HTERT RPE-1 (cell line): ENCODE results near the gene MLYCD.

ENCODE experiments used
- in situ Hi-C: fragments of 300-500 bp; cut with MboI; formaldehyde crosslinking; loops from 4 replicates; pipeline ENCODE4 v1.14.3; 2020; ENCODE audit warnings: low sequenced_read_pairs

MLYCD gene

DNA sequence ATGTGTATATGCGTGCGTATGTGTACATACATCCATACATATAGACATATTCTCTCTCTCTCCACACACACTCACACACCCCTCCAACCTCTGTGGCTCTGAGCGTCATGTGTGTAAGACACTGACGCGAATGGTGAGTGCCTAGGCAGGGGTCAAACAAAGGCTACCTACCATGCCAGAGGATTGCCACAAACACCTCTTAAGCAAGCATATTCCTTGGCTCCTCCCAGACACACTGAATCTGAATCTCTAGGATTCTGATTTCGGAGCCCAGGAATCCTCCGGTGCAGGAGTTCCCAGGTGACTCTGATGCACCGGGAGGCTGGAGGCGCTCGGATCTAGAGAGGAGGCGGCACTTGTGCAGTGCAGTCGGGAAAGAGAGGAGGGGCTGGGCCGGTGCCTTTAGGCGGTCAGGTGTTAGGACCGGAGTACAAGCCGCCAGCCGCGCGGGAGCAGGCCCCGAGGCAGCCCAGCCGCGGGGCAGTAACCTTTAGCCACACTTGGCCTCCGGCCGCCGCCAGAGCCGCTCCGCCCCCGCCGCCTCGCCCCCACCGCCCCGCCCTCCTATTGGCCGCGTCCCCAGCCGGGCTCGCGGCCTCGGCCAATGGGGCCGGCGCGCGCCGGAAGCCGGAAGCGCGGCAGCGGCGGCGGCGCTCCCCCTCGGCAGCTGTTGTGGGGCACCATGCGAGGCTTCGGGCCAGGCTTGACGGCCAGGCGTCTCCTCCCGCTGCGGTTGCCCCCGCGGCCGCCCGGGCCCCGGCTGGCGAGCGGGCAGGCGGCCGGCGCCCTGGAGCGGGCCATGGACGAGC, at the start of gene MLYCD:
MLYCD (plus strand) TSS at position 653 of the 809 bp plus-strand sequence; CDS start at position 683, 30 bp downstream.
- in situ Hi-C loops = no loop called here

DNA sequence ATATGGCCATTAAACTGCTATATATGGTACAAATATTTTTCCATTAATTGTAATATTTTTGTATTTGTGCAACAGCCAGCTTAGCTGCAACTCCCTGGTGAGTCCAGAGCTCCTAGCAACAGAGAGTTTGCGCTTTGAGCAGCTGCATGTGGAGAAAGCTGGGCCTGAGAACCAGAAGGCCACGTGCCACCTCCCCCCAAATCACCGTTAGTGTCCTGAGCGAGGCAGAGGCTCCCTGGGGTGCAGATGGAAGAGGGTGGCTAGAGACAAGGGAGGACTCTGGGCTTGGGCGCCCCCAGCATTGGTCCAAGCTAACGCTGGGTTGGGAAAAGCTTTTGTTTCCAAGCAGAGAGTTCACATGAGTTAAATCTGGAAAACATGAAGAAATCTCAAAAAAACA, 49.5 kb upstream of the MLYCD start:
- in situ Hi-C loops = no loop called here

DNA sequence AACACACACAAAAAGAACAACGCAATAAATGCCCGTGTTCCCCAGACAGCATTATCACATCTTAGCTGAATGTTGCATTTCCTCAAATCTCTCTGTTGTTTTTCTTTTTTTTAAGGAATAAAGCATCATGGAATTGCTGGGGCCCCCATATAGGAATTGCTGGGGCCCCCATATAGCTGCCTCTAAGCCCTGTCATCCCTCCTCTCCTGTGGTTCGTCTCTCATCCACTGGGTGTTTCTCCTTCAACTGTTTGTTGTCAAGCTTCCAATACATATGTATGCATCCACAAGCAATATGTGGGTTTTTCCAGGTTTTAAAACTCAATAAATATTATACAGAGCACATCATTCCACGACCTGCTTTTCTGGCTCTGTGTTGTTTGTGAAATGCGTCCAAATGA, 48.0 kb upstream of the MLYCD start:
- in situ Hi-C loops = no loop called here

DNA sequence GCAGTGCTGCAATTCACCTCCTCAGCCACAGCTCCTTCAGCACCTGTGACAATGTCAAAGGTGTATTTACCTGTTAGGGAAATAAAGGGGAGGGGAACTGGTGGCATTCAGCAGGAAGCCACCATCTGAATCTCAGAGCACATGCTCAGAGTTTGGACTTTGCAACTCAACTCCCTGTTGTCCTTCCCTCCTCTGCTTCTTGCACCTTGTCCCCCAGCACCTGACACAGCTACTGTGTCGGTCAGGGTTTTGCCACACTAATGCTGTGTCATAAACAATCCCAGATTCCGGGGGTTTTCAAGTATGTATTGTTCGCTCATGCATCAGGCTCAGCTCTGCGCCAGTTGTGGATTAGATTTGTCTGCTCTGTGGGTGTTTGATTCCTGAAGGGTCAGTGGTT, 47.4 kb upstream of the MLYCD start:
- in situ Hi-C loops = no loop called here

DNA sequence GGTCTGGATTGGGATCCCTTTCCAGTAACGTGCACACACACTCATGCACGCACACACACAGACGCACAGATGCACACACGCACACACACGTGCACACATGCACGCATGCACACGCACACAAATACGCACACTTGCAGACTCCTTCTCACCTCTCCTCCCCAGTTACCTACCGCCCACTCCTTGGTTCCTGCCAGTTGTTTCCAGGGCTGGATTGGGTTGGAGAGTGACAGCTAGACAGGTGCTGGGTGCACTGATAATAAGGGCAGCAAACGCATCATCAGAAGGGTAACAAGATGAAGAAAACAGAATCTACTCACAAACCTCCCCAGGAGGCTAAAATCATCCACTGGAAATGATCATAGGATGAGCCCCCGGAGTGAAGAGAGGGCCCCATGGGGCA, 46.1 kb upstream of the MLYCD start:
- in situ Hi-C loops = no loop called here

DNA sequence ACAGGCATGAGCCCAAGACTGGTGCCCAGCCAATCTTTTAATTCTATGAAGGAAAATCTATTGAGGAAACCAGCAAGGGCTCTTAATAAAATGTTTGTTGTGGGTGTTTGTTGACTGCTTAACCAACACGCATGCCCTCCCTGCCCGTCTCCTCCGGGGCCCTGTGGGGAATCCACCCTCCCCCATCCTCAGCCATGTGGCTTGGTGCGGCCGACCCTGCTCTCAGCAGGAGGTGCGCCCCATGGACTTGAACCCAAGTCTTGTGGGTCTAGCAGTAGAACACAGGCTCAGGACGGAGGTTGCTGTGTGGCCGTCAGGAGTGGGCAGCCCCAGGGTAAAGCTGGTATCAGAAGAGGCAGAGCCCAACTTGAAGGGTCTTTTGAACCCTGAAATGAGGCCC, 45.1 kb upstream of the MLYCD start:
- in situ Hi-C loops = no loop called here

DNA sequence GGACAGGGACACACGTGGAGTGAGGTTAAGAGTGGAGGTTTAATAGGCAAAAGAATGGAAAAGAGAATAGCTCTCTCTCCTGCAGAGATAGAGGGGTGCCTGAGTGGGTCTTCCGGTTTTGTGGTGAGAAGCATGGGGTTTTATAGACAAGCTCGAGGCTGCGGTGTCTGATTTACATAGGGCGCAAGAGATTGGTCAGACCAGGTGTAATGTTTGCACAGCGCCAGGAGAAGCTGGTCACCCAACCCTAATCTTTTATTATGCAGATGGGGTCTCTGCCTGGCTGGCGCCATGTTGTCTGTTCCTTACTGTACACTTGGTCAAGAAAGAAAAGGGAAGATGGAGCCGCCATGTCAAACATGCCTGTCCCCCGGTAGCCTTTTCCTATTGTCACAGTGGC, 44.5 kb upstream of the MLYCD start:
- in situ Hi-C loops = no loop called here

DNA sequence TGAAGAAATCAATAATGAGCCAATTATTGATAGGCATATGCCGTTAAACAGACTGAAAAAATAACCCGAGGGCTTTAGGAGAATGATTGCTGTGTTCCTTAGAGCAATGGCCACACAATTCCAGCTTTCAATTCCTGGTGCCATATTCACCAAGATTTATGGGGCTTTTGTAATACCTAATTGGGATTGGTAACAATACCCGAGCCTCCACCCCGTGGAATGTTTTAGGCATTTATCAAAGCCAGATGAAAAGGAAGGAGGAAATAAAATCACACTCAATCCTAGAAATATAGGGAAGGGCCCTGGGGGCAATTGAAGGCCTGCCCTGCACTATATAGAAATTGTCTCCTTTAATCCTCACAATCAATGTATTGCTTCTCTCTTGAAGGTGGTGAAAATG, 42.1 kb upstream of the MLYCD start:
- in situ Hi-C loops = no loop called here

DNA sequence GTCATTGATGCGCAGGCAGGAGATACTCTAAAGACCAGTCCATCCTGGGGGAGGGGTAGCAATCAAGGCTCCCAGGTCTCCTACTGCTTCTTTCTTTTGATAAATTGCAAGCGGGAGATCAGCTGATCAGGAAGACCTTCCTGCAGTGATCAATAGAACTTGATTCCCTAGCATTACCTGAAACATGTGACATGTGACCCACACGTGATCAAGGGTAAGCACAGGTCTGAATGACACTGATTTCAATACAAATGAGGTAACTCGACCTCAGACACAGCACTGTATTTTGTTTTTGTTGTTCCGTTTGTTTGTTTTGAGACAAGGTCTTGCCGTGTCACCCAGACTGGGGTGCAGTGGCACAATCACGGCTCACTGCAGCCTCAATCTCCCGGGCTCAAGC, 39.6 kb upstream of the MLYCD start:
- in situ Hi-C loops = no loop called here

DNA sequence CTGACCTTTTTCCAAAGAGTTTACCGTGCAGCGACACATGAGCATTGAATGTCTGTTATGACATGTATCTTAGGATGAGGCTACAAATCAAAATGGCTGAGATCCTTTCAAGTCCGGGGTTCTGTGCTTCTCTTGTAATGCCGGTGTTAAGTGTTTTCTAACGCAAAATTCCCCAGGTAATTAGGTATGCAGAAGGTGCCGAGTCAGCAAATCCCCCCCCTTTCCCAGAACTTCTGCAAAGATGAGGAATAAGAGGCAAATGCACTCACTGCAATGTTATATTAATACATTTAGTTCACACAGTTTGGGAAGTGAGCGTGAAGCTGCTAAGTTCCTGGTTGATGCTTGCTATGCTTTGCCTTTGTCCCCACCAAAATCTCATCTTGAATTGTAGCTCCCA, 36.3 kb upstream of the MLYCD start:
- in situ Hi-C loops = no loop called here

DNA sequence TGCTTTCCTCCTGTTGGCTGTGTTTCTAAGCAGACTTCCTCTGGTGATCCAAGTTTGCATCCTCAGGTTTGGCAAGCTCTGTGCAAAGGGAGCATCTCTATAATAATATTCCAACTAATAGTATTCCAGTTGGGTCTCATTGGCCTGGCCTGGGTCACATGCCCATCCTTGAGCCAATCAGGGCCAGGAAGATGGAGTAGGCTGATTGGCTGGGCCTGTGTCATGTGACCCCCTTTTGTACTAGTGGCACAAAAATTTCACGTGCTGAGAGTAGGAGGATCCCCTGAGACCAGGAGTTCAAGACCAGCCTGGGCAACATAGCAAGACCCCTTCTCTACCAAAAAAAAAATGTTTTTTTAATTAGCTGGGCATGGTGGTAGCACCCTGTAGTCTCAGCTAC, 35.2 kb upstream of the MLYCD start:
- in situ Hi-C loops = no loop called here

DNA sequence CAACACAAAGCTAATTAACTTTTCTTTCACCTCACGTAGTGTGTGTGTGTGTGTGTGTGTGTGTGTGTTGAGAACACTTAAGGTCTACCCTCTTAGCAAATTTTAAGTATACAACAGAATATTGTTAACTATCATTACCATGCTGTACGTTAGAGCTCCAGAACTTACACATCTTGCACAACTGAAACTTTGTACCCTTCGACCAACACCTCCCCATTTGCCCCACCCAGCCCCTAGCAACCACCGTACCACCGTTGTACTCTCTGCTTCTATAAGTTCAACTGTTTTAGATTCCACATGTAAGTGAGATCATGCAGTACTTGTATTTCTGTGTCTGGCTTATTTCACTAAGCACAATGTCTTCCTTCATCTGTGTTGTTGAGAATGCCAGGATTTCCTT, 28.1 kb upstream of the MLYCD start:
- in situ Hi-C loops = no loop called here

DNA sequence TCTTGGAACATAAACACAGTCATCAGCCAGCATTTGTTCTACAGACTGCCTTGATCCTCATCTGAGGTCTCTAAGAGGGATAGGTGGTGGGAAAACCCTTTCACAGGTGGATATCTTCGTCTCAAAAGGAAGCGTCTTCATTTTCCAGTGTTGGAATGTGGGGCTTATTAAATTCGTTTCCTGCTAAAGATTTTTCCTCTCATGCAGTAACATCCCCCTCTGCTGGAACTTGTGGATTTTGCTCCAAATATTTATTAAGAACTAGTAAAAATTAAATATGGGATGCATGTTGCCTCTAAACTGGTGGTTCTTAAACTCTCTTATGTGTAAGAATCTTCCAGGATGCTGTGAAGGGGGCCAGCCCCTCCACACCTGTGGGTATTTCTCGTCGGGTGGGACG, 20.1 kb upstream of the MLYCD start:
- in situ Hi-C loops = no loop called here

DNA sequence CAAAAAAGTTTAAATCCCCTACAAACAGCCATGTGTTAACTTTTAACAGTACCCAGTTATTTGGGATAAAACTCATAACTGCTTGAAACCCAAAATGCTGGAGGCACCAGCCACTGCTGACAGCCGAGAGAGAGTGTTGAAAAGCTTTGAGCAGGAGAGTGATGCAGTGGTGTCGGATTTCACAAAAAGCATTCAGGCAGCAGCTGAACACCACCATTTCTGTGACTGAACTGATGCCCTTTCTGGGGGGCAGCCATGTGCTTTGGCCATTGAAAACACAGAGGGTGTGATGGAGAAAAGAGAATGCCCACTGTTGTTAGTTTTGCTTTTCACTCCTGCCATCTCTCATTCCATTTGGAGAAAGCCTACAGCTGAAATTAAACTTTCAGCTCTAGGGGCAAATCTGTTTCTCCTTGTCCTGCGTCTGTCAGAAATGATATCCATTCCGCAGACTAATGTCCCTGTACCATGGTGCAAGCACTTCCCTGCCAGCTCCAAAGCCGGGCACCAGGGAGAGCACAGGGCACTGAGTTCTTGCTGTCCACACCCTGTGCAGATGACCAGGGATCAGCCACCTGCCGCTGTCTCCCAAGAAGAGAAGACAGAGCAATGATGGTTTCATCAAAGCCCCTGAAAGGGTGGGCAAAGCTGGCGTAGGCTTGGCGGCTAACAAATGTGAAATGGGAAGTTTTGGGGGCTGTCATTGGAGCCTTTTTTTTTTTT, 16.6 kb upstream of the MLYCD start:
- in situ Hi-C loops = no loop called here

DNA sequence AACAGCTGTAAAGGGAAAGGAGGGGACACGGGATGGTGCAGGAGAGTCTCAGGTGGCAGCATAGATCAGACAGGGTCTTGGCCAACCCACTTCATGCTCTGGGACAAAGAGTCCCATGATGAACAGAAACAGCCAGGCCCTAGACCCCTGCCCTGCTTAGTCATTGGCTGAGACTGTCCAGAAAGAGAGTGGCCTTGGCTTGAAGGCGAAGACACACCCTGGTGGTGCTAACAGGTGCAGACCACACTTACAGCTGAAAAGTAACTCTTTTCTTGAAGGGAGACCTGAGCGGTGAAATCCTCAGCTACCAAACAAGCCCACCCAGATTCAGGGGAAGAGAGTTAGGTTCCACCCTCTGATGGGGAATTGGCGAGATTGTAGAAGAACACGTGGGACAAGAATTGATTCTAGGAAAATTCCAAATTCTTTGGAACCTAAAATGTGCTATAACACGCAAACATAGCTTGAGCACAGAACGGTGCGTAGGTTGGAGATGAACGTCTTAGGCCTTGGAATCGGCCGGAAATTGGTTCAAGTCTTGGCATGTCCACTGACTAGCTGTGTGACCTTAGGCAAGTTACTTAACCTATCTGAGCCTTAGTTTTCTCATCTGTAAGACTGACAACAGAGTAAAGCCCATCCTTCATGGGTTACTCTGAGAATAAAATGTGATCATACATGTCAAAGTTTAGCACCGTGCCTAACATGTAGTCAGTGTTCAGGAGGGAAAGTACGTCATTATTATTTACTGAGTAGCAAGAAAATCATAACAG, 12.5 kb upstream of the MLYCD start:
- in situ Hi-C loops = no loop called here

DNA sequence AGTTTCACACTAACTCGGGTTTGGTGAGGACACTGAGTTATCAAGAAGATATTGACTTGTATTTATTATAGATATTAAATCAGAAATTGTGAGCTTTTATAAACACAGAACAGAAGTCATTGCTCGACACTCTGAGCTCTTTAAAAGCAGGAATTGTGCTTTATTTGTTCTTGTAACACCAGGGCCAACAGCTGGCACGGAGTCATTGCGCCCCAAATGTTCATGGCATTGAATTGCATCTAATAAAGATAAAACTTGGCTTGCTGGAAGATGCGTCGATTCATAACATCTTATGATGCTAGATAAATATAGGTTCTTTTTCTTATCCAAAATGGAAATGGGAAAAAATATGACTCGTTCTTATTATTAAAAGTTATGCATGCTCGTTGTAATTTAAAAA, 11.8 kb upstream of the MLYCD start:
- in situ Hi-C loops = no loop called here

DNA sequence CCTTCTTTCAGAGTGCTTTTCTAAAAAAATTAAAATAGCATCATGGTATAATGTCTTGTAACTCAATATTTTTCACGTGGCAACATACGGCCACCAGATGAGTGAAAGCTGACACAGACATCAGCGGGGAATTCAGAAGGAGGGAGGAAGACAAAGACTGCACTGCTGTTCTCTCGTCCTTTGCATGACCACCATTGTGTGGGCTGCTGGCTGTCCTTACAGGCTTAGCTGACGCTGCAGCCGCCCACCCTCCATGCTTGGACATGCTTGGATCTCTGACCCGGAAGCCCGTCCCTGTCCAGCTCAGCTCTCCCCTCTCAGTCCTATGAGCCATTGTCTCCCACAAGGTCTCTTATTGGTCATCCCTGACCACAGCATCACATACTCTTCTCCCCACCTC, 11.4 kb upstream of the MLYCD start:
- in situ Hi-C loops = no loop called here

DNA sequence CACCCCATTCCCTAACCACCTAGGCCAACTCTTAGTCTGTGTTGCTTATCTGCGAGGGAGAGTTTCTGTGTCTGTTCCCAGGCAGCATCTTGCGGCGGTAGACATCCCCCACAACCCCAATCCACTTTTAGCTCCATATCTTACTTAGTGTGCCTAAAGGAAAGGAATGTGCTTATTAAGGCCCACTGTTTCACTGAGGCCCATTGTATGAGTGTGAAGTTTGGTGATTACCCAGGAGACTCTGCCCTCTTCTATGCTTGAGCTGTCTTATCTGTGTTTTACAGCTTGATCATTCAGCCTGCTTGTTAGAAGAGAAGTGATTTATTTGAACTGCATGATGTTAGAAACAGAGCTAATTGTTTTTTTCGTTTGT, 10.3 kb upstream of the MLYCD start:
- in situ Hi-C loops = no loop called here

DNA sequence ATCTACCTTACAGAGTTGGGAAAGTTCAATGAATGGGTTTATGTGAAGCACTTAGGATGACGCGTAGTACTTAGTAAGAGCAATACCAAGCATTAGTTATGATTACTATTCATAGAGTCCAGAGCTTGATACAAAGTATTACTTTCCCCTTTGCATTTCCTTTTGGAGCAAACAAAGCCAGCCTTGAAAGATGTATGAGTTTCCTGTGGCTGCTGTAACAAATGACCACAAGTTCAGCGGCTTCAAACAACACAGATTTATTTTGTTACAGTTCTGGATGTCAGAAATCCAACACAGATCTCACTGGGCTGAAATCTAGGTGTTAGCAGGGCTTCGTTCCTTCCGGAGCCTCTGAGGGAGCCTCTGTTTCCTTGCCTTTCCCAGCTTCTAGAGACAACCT, 8.6 kb upstream of the MLYCD start:
- in situ Hi-C loops = no loop called here

DNA sequence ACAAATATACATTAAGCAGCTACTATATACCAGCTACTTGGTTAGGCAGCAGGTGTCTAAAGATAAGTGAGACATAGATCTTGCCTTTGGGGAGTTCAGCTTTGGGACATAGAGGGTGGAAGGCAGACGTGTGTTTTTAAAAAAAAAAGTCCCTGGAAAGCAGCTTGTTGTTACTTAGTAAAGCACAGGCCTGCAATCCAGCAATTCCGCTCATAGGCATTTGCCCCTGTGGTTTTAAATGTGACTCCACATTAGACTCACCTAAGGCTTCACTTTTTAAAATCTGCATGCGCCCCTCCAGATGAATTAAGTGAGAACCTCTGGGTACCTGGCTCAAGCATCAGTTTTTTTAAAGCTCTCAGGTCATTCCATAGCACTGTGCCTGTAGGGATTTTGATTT, 7.2 kb upstream of the MLYCD start:
- in situ Hi-C loops = no loop called here

DNA sequence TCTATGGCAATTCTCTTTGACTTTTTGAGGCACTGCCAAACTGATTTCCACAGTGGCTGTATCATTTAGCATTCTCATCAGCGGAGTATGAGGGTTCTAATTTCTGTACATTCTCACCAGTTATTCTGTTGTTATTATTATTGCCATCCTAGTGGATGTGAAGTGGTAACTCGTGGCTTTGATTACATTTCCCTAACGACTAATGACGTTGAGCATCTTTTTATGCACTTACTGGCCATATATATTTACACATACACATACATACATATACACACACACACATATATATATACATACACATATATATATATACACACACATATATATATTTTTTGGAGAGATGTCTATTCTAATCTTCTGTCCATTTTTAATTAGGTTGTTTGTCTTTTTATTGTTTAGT, 3.7 kb upstream of the MLYCD start:
- in situ Hi-C loops = no loop called here

DNA sequence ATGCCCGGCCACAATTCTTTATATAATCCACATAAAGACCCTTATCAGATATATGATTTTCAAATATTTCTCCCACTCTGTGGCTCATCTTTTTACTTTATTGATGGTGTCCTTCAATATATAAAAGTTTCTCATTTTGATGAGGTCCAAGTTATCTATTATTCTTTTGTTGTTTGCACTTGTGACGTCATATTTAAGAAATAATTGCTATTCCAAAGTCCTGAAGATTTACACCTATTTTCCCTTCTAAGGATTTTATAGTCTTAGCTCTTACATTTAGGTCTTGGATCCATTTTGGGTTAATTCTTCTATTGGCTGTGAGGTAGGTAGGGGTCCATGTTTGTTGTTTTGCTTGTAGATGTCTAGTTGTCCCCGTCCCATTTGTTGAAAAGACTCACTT, 3.0 kb upstream of the MLYCD start:
- in situ Hi-C loops = no loop called here
